Keratinocyte (primary cell): Measurements from ENCODE around the gene GATAD1.

ENCODE experiments used
- CTCF ChIP-seq, 3 experiments: IDR thresholded peaks in 1 of 3; conservative IDR thresholded peaks in 1 of 3; optimal IDR thresholded peaks in 1 of 3; 2 replicates in 2 of 3; 3 replicates in 1 of 3; pipeline versions ENCODE3 to v1.5.1; 2011; ENCODE audit warnings: low read length in 3 of 3, mild to moderate bottlenecking in 3 of 3, moderate library complexity in 2 of 3, control low read depth in 1 of 3, inconsistent platforms in 1 of 3; ENCODE audit not compliant: insufficient read depth in 2 of 3; ENCODE audit errors: extremely low read depth in 1 of 3
- EZH2 ChIP-seq: IDR thresholded peaks from one replicate; pipeline ENCODE4 v1.6.1; 2012; ENCODE audit warnings: inconsistent platforms, mild to moderate bottlenecking, low read length, moderate library complexity

GRCh38 chr7:92456236-92456635, 9.0 kb downstream of the GATAD1 start:
- TF ChIP-seq CTCF (optimal IDR thresholded peaks at IDR 0.05 in 1 of 3, IDR thresholded peaks at IDR 0.05 in 1 of 3, conservative IDR thresholded peaks at IDR 0.05 in 1 of 3; ENCODE audit: extremely low read depth in 1 of 3, insufficient read depth in 2 of 3, low read length in 3 of 3) (no peak), EZH2 (no peak)
